ENCODE measurements around the gene ATP2B2. TPM values are rescaled to one million over a fixed set of nuclear protein-coding genes. Genes with fewer than 3 reads are reported as not detected.

Gene ATP2B2
- total RNA-seq, 1 experiment from 2014 or later, result not detected

DNA sequence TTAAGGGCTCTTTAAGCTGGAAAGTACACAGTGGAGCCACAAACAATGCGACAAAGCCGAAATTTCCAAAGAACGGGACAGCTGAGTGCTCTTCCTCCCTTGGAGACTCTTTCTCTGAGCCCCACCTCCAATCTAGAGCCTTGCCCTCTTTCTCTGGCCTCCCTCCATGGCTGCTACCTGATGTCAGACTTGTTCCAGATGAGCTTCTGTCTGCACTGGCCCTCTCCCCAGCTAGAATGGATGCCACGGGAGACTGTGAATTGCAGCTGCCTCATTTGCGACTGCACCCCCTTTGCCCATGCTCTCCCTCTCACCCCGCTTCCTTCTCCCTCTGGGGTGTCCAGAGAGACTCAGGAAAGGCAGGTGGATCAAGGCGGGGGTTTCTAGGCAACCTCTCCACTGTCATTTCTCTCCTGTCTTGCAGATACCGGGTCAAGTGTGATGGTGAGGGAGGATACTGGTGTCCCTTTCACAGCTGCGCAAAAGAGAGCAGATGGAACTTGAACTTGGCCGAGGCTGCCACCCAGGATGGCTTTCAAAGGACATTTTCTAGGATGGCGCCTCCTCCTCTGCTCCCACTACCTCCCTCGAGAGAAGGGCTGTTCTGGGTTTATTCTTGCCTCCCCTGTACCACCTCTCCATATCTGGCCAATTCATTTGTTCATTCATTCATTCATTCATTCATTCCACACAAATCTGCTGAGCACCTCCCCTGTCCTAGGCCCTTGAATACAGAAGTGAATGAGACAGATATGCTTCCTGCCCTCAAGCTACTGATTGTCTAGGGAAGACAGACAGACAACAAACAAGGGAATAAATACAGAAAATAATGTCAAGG lies 12.8 kb downstream of the ATP2B2 start:
- Mint-ChIP-seq H3K27ac (ENCODE audit: unreplicated experiment) (no peak overlapping the region), H3K4me1 (ENCODE audit: low read depth, unreplicated experiment) (no peaks in the 10 kb centered on the region), H3K27me3 (ENCODE audit: unreplicated experiment) (peaks cover 70% of the 10 kb centered on the region), H3K36me3 (ENCODE audit: insufficient read depth, unreplicated experiment) (peaks cover 5% of the 10 kb centered on the region), H3K9me3 (ENCODE audit: low read depth, unreplicated experiment) (no peaks in the 10 kb centered on the region), H3K4me3 (ENCODE audit: low read depth, unreplicated experiment) (no peak overlapping the region)
- DNase-seq, result no peak
- CTCF ChIA-PET, result no interaction called here
- TF ChIP-seq, protein P1, sequence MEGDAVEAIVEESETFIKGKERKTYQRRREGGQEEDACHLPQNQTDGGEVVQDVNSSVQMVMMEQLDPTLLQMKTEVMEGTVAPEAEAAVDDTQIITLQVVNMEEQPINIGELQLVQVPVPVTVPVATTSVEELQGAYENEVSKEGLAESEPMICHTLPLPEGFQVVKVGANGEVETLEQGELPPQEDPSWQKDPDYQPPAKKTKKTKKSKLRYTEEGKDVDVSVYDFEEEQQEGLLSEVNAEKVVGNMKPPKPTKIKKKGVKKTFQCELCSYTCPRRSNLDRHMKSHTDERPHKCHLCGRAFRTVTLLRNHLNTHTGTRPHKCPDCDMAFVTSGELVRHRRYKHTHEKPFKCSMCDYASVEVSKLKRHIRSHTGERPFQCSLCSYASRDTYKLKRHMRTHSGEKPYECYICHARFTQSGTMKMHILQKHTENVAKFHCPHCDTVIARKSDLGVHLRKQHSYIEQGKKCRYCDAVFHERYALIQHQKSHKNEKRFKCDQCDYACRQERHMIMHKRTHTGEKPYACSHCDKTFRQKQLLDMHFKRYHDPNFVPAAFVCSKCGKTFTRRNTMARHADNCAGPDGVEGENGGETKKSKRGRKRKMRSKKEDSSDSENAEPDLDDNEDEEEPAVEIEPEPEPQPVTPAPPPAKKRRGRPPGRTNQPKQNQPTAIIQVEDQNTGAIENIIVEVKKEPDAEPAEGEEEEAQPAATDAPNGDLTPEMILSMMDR (IDR thresholded peaks at IDR 0.05; ENCODE audit: unreplicated experiment), result no peak
- intact Hi-C loops (cut with micrococcal nuclease; ENCODE audit: unreplicated experiment), result no loop called here
- BruUV-seq (replicated peaks), result no TSS peak

DNA sequence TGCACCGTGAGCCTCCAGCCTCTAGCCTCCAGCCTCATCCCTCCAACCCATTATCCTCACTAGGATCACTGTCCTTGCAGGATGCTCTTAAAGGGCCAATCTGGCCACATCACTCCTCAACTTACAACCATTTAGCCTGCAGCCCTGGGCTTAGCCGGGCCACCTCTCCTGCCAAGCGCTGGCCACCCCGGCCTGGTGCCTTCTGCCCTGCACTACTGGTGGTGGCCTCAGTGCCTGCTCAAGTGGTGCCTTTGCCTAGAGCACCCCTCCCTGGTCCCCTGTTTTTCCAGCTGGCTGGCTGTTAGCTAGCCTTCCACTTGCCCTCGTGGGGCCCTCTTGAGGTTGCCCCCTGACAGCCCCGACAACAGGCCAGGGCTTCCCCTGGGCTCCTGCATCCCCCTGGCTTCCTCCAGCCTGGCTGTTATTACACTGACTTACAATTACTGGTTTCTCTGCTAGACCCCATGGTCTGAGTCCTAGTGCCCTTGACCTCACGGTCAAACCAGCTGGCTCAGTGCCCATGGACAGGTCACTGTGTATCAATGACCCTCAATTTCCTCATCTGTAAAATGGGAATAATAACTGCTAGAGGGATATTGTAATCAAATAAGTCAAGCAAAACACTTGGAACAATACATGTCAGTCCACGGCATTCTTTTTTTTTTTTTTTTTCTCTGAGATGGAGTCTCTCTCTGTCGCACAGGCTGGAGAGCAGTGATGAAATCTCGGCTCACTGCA lies 15.5 kb downstream of the ATP2B2 start:
- Mint-ChIP-seq H3K27ac (ENCODE audit: unreplicated experiment) (no peak overlapping the region), H3K27me3 (ENCODE audit: unreplicated experiment) (peaks cover 77% of the 10 kb centered on the region), H3K4me1 (ENCODE audit: low read depth, unreplicated experiment) (no peaks in the 10 kb centered on the region), H3K36me3 (ENCODE audit: insufficient read depth, unreplicated experiment) (no peaks in the 10 kb centered on the region), H3K4me3 (ENCODE audit: low read depth, unreplicated experiment) (no peak overlapping the region), H3K9me3 (ENCODE audit: low read depth, unreplicated experiment) (no peaks in the 10 kb centered on the region)
- TF ChIP-seq, protein P1 (IDR thresholded peaks at IDR 0.05; ENCODE audit: unreplicated experiment), result no peak
- no peak for DNase-seq
- BruUV-seq (replicated peaks), result no TSS peak
- CTCF ChIA-PET, result no interaction called here
- intact Hi-C loops (cut with micrococcal nuclease; ENCODE audit: unreplicated experiment), result no loop called here

DNA sequence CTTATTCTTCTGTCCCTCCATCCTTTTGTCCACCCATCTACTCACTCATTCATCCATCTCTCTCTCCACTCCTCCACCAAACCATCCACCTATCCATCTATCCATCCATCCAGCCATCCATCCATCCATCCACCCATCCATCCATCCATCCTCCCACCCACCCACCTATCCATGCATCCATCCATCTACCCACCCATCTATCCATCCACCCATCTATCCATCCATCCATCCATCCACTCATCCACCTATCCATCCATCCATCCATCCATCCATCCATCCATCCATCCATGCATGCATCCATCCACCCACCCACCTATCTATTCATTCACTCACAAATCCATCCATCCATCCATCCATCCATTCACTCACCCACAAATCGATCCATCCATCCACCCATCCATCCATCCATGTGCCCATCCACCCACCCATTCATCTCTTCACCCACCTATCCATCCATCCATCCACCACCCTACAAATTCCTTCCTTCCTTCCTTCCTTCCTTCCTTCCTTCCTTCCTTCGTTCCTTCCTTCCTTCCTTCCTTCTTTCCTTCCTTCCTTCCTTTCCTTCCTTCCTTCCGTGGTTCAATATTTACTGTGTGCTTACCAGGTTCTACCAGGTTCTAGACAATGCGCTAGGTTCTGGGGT lies 17.3 kb downstream of the ATP2B2 start:
- Mint-ChIP-seq H3K4me3 (ENCODE audit: low read depth, unreplicated experiment) (no peak overlapping the region), H3K4me1 (ENCODE audit: low read depth, unreplicated experiment) (no peaks in the 10 kb centered on the region), H3K36me3 (ENCODE audit: insufficient read depth, unreplicated experiment) (no peaks in the 10 kb centered on the region), H3K9me3 (ENCODE audit: low read depth, unreplicated experiment) (no peaks in the 10 kb centered on the region), H3K27me3 (ENCODE audit: unreplicated experiment) (peaks cover 80% of the 10 kb centered on the region), H3K27ac (ENCODE audit: unreplicated experiment) (no peak overlapping the region)
- TF ChIP-seq, protein P1 (IDR thresholded peaks at IDR 0.05; ENCODE audit: unreplicated experiment), result no peak
- intact Hi-C loops (cut with micrococcal nuclease; ENCODE audit: unreplicated experiment), result no loop called here
- DNase-seq, result no peak
- CTCF ChIA-PET, result interaction anchor here (0.7 kb wide), 1 partner anchor 1673 kb away, joined by 5 read pairs; no protein-coding TSS in a partner anchor
- BruUV-seq (replicated peaks), result no TSS peak

- BruUV-seq (replicated peaks), result no TSS peak
- TF ChIP-seq, protein P1 (IDR thresholded peaks at IDR 0.05; ENCODE audit: unreplicated experiment), result no peak
- Mint-ChIP-seq H3K27ac (ENCODE audit: unreplicated experiment) (no peak overlapping the region), H3K4me1 (ENCODE audit: low read depth, unreplicated experiment) (no peaks in the 10 kb centered on the region), H3K9me3 (ENCODE audit: low read depth, unreplicated experiment) (no peaks in the 10 kb centered on the region), H3K4me3 (ENCODE audit: low read depth, unreplicated experiment) (no peak overlapping the region), H3K27me3 (ENCODE audit: unreplicated experiment) (peaks cover 76% of the 10 kb centered on the region), H3K36me3 (ENCODE audit: insufficient read depth, unreplicated experiment) (no peaks in the 10 kb centered on the region)
- DNase-seq, result no peak
- CTCF ChIA-PET, result no interaction called here
- intact Hi-C loops (cut with micrococcal nuclease; ENCODE audit: unreplicated experiment), result no loop called here
Measured at GRCh38 chr3:10485806-10486205, 19.6 kb downstream of the ATP2B2 start.
